ENCODE measurements around the gene RHPN2.

GRCh38 chr19:33048806-33049676 lies 15.6 kb downstream of the RHPN2 start:
- TF ChIP-seq CTCF (conservative IDR thresholded peaks at IDR 0.05): no peak
- TF ChIP-seq EZH2 (IDR thresholded peaks at IDR 0.05; ENCODE audit: low read depth): no peak
